Measurements from ENCODE around the gene NDUFA6. TPM values are rescaled to one million over a fixed set of nuclear protein-coding genes. Genes with fewer than 3 reads are reported as not detected.
A peak's percentile ranks its signal among the peaks of the same experiment; 100 is the strongest.
"Not testable (repeated sequence)": the region's sequence is repeated elsewhere in the genome, so short reads cannot be mapped to it uniquely, and the experiment has no call there.

Gene NDUFA6
- total RNA-seq, 1 donor from 2014 or later: 43.5 TPM

- ATAC-seq (no peak), DNase-seq (no peak)
- Histone ChIP-seq H3K4me1 (no peaks in the 10 kb centered on the region), H3K9me3 (no peaks in the 10 kb centered on the region), H3K36me3 (no peaks in the 10 kb centered on the region), H3K4me3 (no peak overlapping the region), H3K27ac (no peak overlapping the region), H3K27me3 (ENCODE audit: low read depth) (no peaks in the 10 kb centered on the region)
- intact Hi-C loops (cut with DNase I): no loop called here
- no peak for TF ChIP-seq CTCF (IDR thresholded peaks at IDR 0.05)
Observed at GRCh38 chr22:42127606-42128005, 37.0 kb upstream of the NDUFA6 start.

GRCh38 chr22:42123529-42123928 is 33.0 kb upstream of the NDUFA6 start:
- H3K4me3 ChIP-seq; H3K27me3 ChIP-seq (ENCODE audit: low read depth); H3K9me3 ChIP-seq; ATAC-seq; DNase-seq; H3K36me3 ChIP-seq; H3K4me1 ChIP-seq; intact Hi-C loops (cut with DNase I); H3K27ac ChIP-seq: not testable (repeated sequence)

- H3K27me3 ChIP-seq (ENCODE audit: low read depth); DNase-seq; H3K36me3 ChIP-seq; intact Hi-C loops (cut with DNase I); H3K4me3 ChIP-seq; H3K9me3 ChIP-seq; H3K4me1 ChIP-seq; H3K27ac ChIP-seq: not testable (repeated sequence)
- peak; percentile 32 to 49 for ATAC-seq
Observed at GRCh38 chr22:42120231-42121021, 29.9 kb upstream of the NDUFA6 start.

- Histone ChIP-seq H3K4me1 (peaks cover 9% of the 10 kb centered on the region), H3K27ac (no peak overlapping the region), H3K9me3 (peaks cover 10% of the 10 kb centered on the region), H3K36me3 (no peaks in the 10 kb centered on the region), H3K27me3 (ENCODE audit: low read depth) (no peaks in the 10 kb centered on the region), H3K4me3 (no peak overlapping the region)
- DNase-seq (peak; percentile 67), ATAC-seq (peak; percentile 67 to 70)
- intact Hi-C loops (cut with DNase I): no loop called here
- no peak for TF ChIP-seq CTCF (IDR thresholded peaks at IDR 0.05)
Observed at GRCh38 chr22:42116848-42117424, 26.4 kb upstream of the NDUFA6 start.

GRCh38 chr22:42115420-42115830 is 24.9 kb upstream of the NDUFA6 start:
- H3K27me3 ChIP-seq (ENCODE audit: low read depth); H3K27ac ChIP-seq; ATAC-seq; intact Hi-C loops (cut with DNase I); H3K36me3 ChIP-seq; H3K4me3 ChIP-seq; H3K4me1 ChIP-seq; DNase-seq: not testable (repeated sequence)
- peaks cover 10% of the 10 kb centered on the region for H3K9me3 ChIP-seq

GRCh38 chr22:42114721-42115120 is 24.1 kb upstream of the NDUFA6 start:
- Histone ChIP-seq H3K36me3 (no peaks in the 10 kb centered on the region), H3K27me3 (ENCODE audit: low read depth) (no peaks in the 10 kb centered on the region), H3K4me1 (no peaks in the 10 kb centered on the region), H3K9me3 (peaks cover 10% of the 10 kb centered on the region), H3K27ac (no peak overlapping the region), H3K4me3 (no peak overlapping the region)
- DNase-seq (no peak), ATAC-seq (peak in 1 of 2 donors; percentile 20)
- TF ChIP-seq CTCF (IDR thresholded peaks at IDR 0.05): peak; percentile 28
- intact Hi-C loops (cut with DNase I): no loop called here

- TF ChIP-seq CTCF (IDR thresholded peaks at IDR 0.05): peak; percentile 16
- ATAC-seq, DNase-seq: not testable (repeated sequence)
Observed at GRCh38 chr22:42112793-42113192, 22.2 kb upstream of the NDUFA6 start.

More at GRCh38 chr22:42112793-42113192, 22.2 kb upstream of the NDUFA6 start:
- H3K27me3 ChIP-seq (ENCODE audit: low read depth); H3K4me3 ChIP-seq; intact Hi-C loops (cut with DNase I); H3K36me3 ChIP-seq; H3K4me1 ChIP-seq; H3K27ac ChIP-seq: not testable (repeated sequence)
- peaks cover 10% of the 10 kb centered on the region for H3K9me3 ChIP-seq

All from lower lobe of right lung (tissue), 2 donors.